H1 (cell line): ENCODE measurements around the gene PGAP2.

Experiments used
- CTCF ChIP-seq, 3 experiments: IDR thresholded peaks; 1 replicate in 2 of 3; 2 replicates in 1 of 3; pipeline versions ENCODE4 v1.5.1 to v1.6.1; 2011; ENCODE audit warnings: low read length in 3 of 3, mild to moderate bottlenecking in 3 of 3, inconsistent platforms in 2 of 3, low read depth in 1 of 3, moderate library complexity in 1 of 3; ENCODE audit not compliant: insufficient read depth in 1 of 3; ENCODE audit errors: control extremely low read depth in 1 of 3
- EP300 ChIP-seq, 2 experiments: IDR thresholded peaks; 1 replicate in 1 of 2; 2 replicates in 1 of 2; pipeline ENCODE4 v1.6.1; 2011 to 2012; ENCODE audit warnings: low read depth in 2 of 2, low read length in 2 of 2, mild to moderate bottlenecking in 2 of 2, borderline replicate concordance in 1 of 2, inconsistent platforms in 1 of 2, moderate library complexity in 1 of 2
- KDM1A ChIP-seq: fragments of 200-600, 300-600 bp; sonication (generic); IDR thresholded peaks from 2 replicates; pipeline ENCODE4 v1.7.1; 2016; ENCODE audit warnings: mild to moderate bottlenecking, low read length, borderline replicate concordance
- POLR2A ChIP-seq, 2 experiments: IDR thresholded peaks; 1 replicate in 1 of 2; 2 replicates in 1 of 2; pipeline ENCODE4 v1.6.1; 2011; ENCODE audit warnings: low read depth in 2 of 2, low read length in 2 of 2, mild to moderate bottlenecking in 2 of 2; ENCODE audit errors: control extremely low read depth in 1 of 2
- POLR2AphosphoS5 ChIP-seq: IDR thresholded peaks from 2 replicates; pipeline ENCODE4 v1.6.1; 2011; ENCODE audit warnings: low read depth, low read length
- RAD21 ChIP-seq, 2 experiments: IDR thresholded peaks in 1 of 2; conservative IDR thresholded peaks in 1 of 2; 2 replicates each; pipeline ENCODE4 v1.6.1; 2011; ENCODE audit warnings: low read depth in 2 of 2, low read length in 2 of 2, improper control_type of control experiment in 1 of 2, inconsistent platforms in 1 of 2, mild to moderate bottlenecking in 1 of 2, moderate library complexity in 1 of 2
- TF ChIP-seq, protein P1 (sequence below): IDR thresholded peaks from 2 replicates; pipeline ENCODE4 v1.6.1; 2012; ENCODE audit warnings: inconsistent platforms

GRCh38 chr11:3817181-3817800 is 8.9 kb downstream of the PGAP2 start:
- TF ChIP-seq KDM1A = no peak
- TF ChIP-seq POLR2AphosphoS5 = no peak
- no peak for TF ChIP-seq RAD21 (IDR thresholded peaks at IDR 0.05 in 1 of 2, conservative IDR thresholded peaks at IDR 0.05 in 1 of 2; ENCODE audit: low read depth in 2 of 2, low read length in 2 of 2)
- no peak for TF ChIP-seq POLR2A (IDR thresholded peaks at IDR 0.05; ENCODE audit: control extremely low read depth in 1 of 2, low read depth in 2 of 2, low read length in 2 of 2)
- TF ChIP-seq, protein P1, sequence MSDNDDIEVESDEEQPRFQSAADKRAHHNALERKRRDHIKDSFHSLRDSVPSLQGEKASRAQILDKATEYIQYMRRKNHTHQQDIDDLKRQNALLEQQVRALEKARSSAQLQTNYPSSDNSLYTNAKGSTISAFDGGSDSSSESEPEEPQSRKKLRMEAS = no peak
- no peak for TF ChIP-seq CTCF (IDR thresholded peaks at IDR 0.05; ENCODE audit: control extremely low read depth in 1 of 3, insufficient read depth in 1 of 3, low read depth in 1 of 3, low read length in 3 of 3)
- TF ChIP-seq EP300 (IDR thresholded peaks at IDR 0.05; ENCODE audit: borderline replicate concordance in 1 of 2, low read depth in 2 of 2, low read length in 2 of 2) = no peak
